ENCODE data around the gene BEST1. TPM values are rescaled to one million over a fixed set of nuclear protein-coding genes. Genes with fewer than 3 reads are reported as not detected.

The BEST1 gene
- total RNA-seq, 4 donors from 2014 or later: 0.08 to 2.7 (median 0.39) TPM

- TF ChIP-seq POLR2A (IDR thresholded peaks at IDR 0.05) (no peak), CTCF (IDR thresholded peaks at IDR 0.05) (no peak)
- DNase-seq: no peak
- Histone ChIP-seq H3K4me1 (peaks cover 16 to 36% (median 16%) of the 10 kb centered on the region in 3 donors), H3K27ac (peak overlapping the region in 3 of 4 donors; percentile 75 to 84 (median 81)), H3K27me3 (peaks cover 0 to 41% (median 0%) of the 10 kb centered on the region in 4 donors), H3K9me3 (no peaks in the 10 kb centered on the region), H3K4me3 (peak overlapping the region in 2 of 4 donors; percentile 41 to 61), H3K36me3 (peaks cover 0 to 6% (median 0%) of the 10 kb centered on the region in 3 donors)
- intact Hi-C loops (cut with DNase I): no loop called here
- WGBS, 2 donors: 84 to 87% methylated on average over 9 to 18 of the region's 20 CpGs
These were observed 6.3 kb downstream of the BEST1 start for GRCh38 chr11:61956191-61957020.

- TF ChIP-seq POLR2A (IDR thresholded peaks at IDR 0.05): no peak
- TF ChIP-seq CTCF (IDR thresholded peaks at IDR 0.05): no peak
- DNase-seq: no peak
- Histone ChIP-seq H3K27ac (no peak overlapping the region), H3K36me3 (peaks cover 0 to 7% (median 0%) of the 10 kb centered on the region in 3 donors), H3K4me1 (peaks cover 16 to 44% (median 24%) of the 10 kb centered on the region in 3 donors), H3K4me3 (no peak overlapping the region), H3K9me3 (no peaks in the 10 kb centered on the region), H3K27me3 (peaks cover 0 to 36% (median 0%) of the 10 kb centered on the region in 4 donors)
- intact Hi-C loops (cut with DNase I): no loop called here
- WGBS, 2 donors: 69 to 88% methylated on average over 3 to 6 of the region's 7 CpGs
These were observed 7.0 kb downstream of the BEST1 start for GRCh38 chr11:61957021-61957770.

GRCh38 chr11:61958590-61958989 is 8.4 kb downstream of the BEST1 start:
- no peak for TF ChIP-seq POLR2A (IDR thresholded peaks at IDR 0.05)
- no peak for TF ChIP-seq CTCF (IDR thresholded peaks at IDR 0.05)
- DNase-seq: no peak
- no peak overlapping the region for H3K4me3 ChIP-seq
- peaks cover 24 to 58% (median 38%) of the 10 kb centered on the region in 3 donors for H3K4me1 ChIP-seq
- peaks cover 0 to 21% (median 4%) of the 10 kb centered on the region in 3 donors for H3K36me3 ChIP-seq
- H3K27me3 ChIP-seq: peaks cover 0 to 30% (median 0%) of the 10 kb centered on the region in 4 donors
- H3K9me3 ChIP-seq: no peaks in the 10 kb centered on the region
- WGBS, 2 donors: 56 to 59% methylated on average over 3 of the region's 3 CpGs
- intact Hi-C loops (cut with DNase I): no loop called here
- H3K27ac ChIP-seq: no peak overlapping the region

- TF ChIP-seq POLR2A (IDR thresholded peaks at IDR 0.05) (no peak), CTCF (IDR thresholded peaks at IDR 0.05) (no peak)
- no peak overlapping the region for H3K4me3 ChIP-seq
- H3K9me3 ChIP-seq: no peaks in the 10 kb centered on the region
- no peak for DNase-seq
- H3K36me3 ChIP-seq: peaks cover 3 to 26% (median 9%) of the 10 kb centered on the region in 3 donors
- peaks cover 0 to 25% (median 0%) of the 10 kb centered on the region in 4 donors for H3K27me3 ChIP-seq
- no peak overlapping the region for H3K27ac ChIP-seq
- intact Hi-C loops (cut with DNase I): no loop called here
- H3K4me1 ChIP-seq: peaks cover 24 to 61% (median 43%) of the 10 kb centered on the region in 3 donors
- WGBS, 2 donors: 28 to 35% methylated on average over 2 of the region's 2 CpGs
These were observed 9.0 kb downstream of the BEST1 start for GRCh38 chr11:61959114-61959513.

All from esophagus squamous epithelium (tissue), 5 donors.